ENCODE measurements around the gene GSTP1.

The GSTP1 gene

DNA sequence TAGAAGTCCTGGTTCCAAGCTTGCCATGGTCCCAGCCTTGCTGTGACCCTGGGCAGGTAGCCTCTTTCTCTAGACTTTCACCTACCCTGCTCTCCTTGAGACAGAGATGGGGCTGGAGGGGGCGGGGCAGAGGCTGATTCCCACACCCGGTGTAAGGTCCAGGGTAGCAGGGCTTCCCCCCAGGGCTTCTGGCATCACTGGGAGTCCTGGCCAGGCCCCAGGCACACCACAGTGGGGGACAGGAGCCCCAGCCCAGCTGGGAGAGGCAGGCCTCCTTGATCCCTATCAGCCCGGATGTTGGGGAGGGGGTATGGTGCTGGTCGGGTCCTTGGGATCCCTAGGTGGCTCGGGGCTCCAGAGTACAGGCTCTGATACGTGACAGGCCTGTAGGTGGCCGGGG, 47.8 kb downstream of the GSTP1 start:
- no peak for DNase-seq

DNA sequence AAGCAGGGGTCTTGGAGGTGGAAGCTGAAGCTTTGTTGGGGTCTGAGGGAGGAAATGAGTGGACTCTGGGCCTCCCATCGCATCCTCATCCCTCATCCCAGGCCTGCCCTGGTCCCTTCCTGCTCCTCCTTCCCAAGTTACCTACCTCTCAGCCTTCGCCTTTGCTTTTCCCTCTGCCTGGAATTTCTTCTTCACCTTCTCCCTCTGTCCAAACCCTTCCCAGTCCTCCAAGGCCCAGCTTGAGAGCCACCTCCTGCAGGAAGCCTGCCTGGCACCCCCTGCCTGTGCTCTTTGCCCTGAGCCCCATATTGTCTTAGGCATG, 48.2 kb downstream of the GSTP1 start:
- DNase-seq, result no peak

DNA sequence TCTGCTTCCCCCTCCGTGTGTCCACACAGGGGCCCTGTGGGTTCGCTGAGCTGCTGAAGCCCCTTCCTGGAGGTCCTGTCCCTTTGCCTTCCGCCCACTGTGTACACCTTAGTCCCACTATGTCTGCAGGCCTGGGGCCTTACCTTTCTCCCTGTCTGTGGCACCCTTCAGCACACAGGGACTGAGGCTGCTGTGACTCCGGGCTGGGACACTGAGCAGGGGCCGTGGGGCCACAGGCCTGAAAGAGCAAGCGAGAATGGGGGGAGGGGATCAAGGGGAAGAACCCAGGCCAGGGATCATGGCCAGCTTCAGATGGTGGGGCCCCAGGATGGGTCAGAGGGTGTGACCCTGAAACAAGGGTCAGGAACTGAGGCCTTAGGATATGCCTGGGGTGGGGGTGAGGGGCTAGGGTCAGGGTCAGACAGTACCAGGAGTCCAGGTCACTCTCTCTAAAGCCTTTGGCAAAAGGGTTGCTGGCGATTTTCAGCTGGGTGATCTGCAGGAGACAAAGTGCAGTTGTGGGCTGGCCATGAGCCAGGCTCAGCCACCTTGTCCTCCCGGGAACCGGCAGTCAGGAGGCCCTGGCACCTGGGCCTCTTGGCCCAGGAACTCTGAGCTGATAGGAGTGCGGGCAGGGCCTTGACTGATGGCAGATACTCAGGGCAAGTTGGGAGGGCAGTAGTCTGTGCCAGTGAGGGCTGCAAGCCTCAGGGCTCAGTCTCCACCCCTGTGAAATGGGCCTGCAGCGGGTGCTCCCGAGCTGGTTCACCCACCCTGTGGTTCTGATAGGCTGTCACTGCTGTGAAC, 48.8 kb downstream of the GSTP1 start:
- no peak for DNase-seq

DNA sequence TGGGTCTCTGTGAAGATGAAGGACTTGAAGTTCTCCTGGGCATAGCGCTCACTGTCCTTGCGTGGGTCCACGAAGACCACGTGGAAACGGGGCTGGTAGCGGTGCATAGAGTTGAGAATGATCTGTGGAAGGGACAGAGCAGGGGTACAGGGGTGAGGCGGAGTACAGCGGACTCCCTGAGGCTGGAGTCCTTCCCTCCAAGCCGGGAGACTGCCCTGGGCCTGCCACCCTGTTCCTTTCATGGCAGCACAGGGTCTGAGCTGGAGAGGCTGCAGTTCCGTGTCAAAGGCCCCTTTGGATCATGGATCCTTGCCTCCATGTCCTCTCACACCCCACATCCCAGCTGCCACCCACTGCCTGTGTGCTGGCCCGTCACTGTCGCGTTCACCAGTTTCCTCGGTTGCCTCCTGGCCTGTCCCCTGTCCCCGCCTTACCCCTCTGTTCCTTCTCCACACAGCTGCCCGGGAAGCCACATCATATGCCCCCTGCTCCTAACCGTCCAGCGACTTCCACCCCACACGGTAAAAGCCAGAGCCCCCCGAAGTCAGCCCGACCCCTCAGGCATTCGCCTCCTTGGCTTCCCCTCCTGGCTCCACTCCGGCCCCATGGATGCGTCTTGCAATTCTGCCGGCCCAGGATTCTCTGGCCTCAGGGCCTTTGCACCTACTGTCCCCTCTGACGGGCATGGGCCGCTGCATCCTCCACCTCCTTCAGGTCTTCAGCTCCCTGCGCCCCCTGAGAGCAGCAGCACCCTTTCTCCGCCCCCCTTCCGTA, 49.6 kb downstream of the GSTP1 start:
- no peak for DNase-seq

DNA sequence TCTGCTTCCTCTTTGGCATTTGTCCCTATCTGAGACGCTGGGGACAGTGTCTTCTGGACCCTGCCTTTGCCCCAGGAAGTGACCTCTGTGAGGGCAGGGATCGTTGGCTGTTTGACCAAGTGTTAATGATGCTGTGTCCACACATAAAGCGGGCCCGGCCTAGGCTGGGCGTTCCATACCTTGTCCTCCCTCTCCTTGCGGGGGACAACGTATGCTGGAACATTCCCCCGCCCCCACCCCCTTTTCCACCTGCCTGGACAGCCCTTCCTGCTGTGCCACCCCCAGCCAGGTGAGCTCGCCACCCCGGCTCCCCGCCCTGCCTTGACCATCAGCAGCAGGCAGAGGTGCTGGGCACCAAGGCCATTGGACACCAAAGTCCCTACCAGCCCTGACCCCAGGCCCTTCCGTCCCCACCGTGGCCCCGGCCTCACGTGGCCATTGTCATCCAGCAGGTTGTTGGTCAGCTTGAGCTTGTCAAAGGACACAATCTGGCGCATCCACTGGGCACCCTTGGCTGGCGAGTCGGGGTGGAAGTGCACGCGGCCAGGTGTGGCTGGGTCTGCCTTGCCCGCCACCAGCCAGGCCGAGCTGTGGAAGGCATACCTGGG, 50.2 kb downstream of the GSTP1 start:
- no peak for DNase-seq

DNA sequence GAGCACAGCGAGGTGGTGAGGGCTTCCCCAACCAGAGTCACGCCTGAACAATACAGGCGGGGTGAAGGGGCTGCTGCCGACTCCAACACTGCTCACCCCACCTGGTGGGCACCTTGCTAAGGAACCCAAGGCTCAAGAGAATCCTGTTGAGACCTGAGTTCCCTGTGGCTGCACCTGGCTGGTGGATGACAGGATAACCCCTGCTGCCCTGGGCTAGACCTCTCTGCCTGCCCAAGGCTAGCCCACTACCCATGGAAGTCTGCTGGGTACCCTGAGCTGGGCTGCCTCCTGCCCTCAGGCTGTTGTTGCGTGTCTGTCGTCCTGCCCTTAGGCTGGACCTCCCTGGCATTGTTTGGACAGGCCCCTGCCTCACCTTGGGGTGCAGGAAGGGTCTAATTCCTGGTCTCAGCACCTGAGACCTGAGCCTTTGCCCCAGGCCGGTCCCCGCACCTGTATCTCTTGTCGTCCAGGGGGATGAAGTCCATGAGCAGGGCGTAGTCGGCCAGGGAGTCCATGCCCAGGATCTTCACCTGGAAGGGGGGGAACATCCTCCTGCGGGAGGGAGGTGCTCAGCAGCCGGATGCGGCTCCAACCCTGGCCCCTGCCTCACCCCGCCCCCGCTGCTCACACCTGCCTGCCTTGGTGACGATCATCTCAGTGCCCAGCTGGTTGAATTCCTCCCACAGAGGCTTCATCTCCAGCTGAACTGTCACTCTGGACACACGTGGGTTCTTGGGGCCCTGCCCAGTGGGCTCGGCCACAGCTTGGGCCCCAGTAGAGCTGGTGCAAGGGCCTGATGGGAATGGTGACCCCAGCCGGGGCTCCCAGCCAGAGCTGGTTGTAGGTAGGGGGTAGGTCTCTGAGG, 51.0 kb downstream of the GSTP1 start:
- DNase-seq, result no peak

DNA sequence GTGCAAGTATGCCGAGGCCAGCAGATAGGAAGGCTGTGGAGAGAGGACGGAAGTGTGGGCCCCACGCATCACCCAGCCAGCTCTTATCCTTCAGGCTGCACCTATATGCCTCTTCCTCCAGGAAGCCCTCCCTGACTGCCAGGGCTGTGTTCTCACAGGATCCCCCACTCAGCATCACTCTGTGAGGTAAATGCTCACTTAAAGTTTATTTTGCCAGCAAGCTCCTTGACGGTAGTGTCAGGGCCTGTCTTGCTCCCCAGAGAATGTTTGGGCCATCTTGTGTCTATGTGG, 51.6 kb downstream of the GSTP1 start:
- DNase-seq, result no peak
